Liver (tissue), 9 donors: ENCODE results near the gene IQCM. TPM values are rescaled to one million over a fixed set of nuclear protein-coding genes. Genes with fewer than 3 reads are reported as not detected.

Experiments
- DNase-seq: peaks from one replicate; pipeline ENCODE4 v3.0.0-alpha.2; 2017; ENCODE audit warnings: low spot score
- H3K27ac ChIP-seq, 2 donors: one replicate each; pipeline ENCODE4 v1.7.0; 2013; ENCODE audit warnings: inconsistent platforms in 2 of 2, low read length in 2 of 2, control low read depth in 1 of 2, low read depth in 1 of 2, mild to moderate bottlenecking in 1 of 2
- H3K27me3 ChIP-seq, 4 donors: one replicate each; pipeline versions ENCODE4 v1.6.1 to v1.7.0; 2013; ENCODE audit warnings: low read length in 3 of 4, inconsistent platforms in 1 of 4, mild to moderate bottlenecking in 1 of 4, moderate library complexity in 1 of 4; ENCODE audit not compliant: control insufficient read depth in 4 of 4, insufficient read depth in 4 of 4
- H3K36me3 ChIP-seq, 4 donors: one replicate each; pipeline versions ENCODE4 v1.6.1 to v1.7.0; 2013; ENCODE audit warnings: low read length in 3 of 4, mild to moderate bottlenecking in 3 of 4, low read depth in 1 of 4, moderate library complexity in 1 of 4; ENCODE audit not compliant: control insufficient read depth in 4 of 4, insufficient read depth in 3 of 4
- H3K4me1 ChIP-seq, 4 donors: one replicate each; pipeline versions ENCODE4 v1.6.1 to v1.7.0; 2013; ENCODE audit warnings: low read length in 3 of 4, mild to moderate bottlenecking in 3 of 4, moderate library complexity in 1 of 4; ENCODE audit not compliant: control insufficient read depth in 4 of 4, insufficient read depth in 4 of 4
- H3K4me3 ChIP-seq, 3 donors: one replicate each; pipeline versions ENCODE4 v1.6.1 to v1.7.0; 2013; ENCODE audit warnings: low read length in 3 of 3, control low read depth in 1 of 3, low read depth in 1 of 3, mild to moderate bottlenecking in 1 of 3
- H3K9ac ChIP-seq, 2 donors: one replicate each; pipeline ENCODE4 v1.7.0; 2013; ENCODE audit warnings: low read length in 2 of 2, mild to moderate bottlenecking in 2 of 2, moderate library complexity in 2 of 2, control low read depth in 1 of 2, low read depth in 1 of 2
- H3K9me3 ChIP-seq, 4 donors: one replicate each; pipeline versions ENCODE4 v1.6.1 to v1.7.0; 2013; ENCODE audit warnings: low read length in 3 of 4; ENCODE audit not compliant: control insufficient read depth in 4 of 4
- EGR1 ChIP-seq, 2 donors: IDR thresholded peaks; 2 replicates each; pipeline ENCODE4 v1.6.1; 2016 to 2018; ENCODE audit warnings: antibody characterized with exemption in 2 of 2, low read depth in 2 of 2
- FOXA1 ChIP-seq: IDR thresholded peaks from 2 replicates; pipeline ENCODE4 v1.6.1; 2016; ENCODE audit warnings: antibody characterized with exemption
- FOXA2 ChIP-seq: IDR thresholded peaks from 2 replicates; pipeline ENCODE4 v1.6.1; 2016; ENCODE audit warnings: antibody characterized with exemption
- GABPA ChIP-seq, 2 donors: IDR thresholded peaks in 1 of 2; conservative IDR thresholded peaks in 1 of 2; 2 replicates each; pipeline ENCODE4 v1.6.1; 2016; ENCODE audit warnings: antibody characterized with exemption in 2 of 2, mild to moderate bottlenecking in 1 of 2, moderate library complexity in 1 of 2
- HNF4A ChIP-seq, 2 donors: conservative IDR thresholded peaks; 2 replicates each; pipeline ENCODE4 v1.6.1; 2016; ENCODE audit warnings: antibody characterized with exemption in 2 of 2, mild to moderate bottlenecking in 2 of 2
- HNF4G ChIP-seq: IDR thresholded peaks from 2 replicates; pipeline ENCODE4 v1.6.1; 2016; ENCODE audit warnings: antibody characterized with exemption
- JUND ChIP-seq, 2 donors: IDR thresholded peaks; 2 replicates each; pipeline ENCODE4 v1.6.1; 2016; ENCODE audit warnings: antibody characterized with exemption in 2 of 2
- MAX ChIP-seq: IDR thresholded peaks from 2 replicates; pipeline ENCODE4 v1.6.1; 2016; ENCODE audit warnings: antibody characterized with exemption
- NR2F2 ChIP-seq: IDR thresholded peaks from 2 replicates; pipeline ENCODE4 v1.6.1; 2016; ENCODE audit warnings: antibody characterized with exemption
- RAD21 ChIP-seq, 2 donors: IDR thresholded peaks; 2 replicates each; pipeline ENCODE4 v1.6.1; 2016; ENCODE audit warnings: antibody characterized with exemption in 2 of 2, mild to moderate bottlenecking in 2 of 2
- REST ChIP-seq: IDR thresholded peaks from 2 replicates; pipeline ENCODE4 v1.6.1; 2016; ENCODE audit warnings: antibody characterized with exemption, mild to moderate bottlenecking
- RXRA ChIP-seq, 2 donors: IDR thresholded peaks; 2 replicates each; pipeline ENCODE4 v1.6.1; 2017 to 2018; ENCODE audit warnings: antibody characterized with exemption in 2 of 2, mild to moderate bottlenecking in 1 of 2
- TAF1 ChIP-seq: conservative IDR thresholded peaks from 2 replicates; pipeline ENCODE4 v1.6.1; 2016; ENCODE audit warnings: antibody characterized with exemption, mild to moderate bottlenecking
- YY1 ChIP-seq: IDR thresholded peaks from 2 replicates; pipeline ENCODE4 v1.6.1; 2016; ENCODE audit warnings: antibody characterized with exemption, mild to moderate bottlenecking
- WGBS: extraction: QIAGEN DNeasy Blood & Tissue Kit; methylation state at CpG from one replicate; pipeline ENCODE4 v1.1.7; 2013; 5-methylcytosine and 5-hydroxymethylcytosine counted together
- polyA plus RNA-seq, 2 donors: library from polyadenylated mRNA; stranded (reverse) in 1 of 2; unstranded in 1 of 2; fragments of 200-250 nt in 1 of 2; fragments of >200 nt in 1 of 2; fragmentation: Nextera tagmentation in 1 of 2; extraction: Ambion mirVana in 1 of 2; gene quantifications; one replicate each; pipeline versions ENCODE4 v1.2.1 to v1.2.3, GENCODE V29; 2013 to 2015
- total RNA-seq, 2 donors: library from RNA; depleted of rRNA; stranded (reverse); fragments of >200 nt; gene quantifications; one replicate each; pipeline ENCODE4 v1.2.3, GENCODE V29; 2014
- TF ChIP-seq, protein P1 (sequence below): fragments of 150-350 bp; IDR thresholded peaks from 2 replicates; pipeline ENCODE4 v1.5.1; 2017; ENCODE audit warnings: improper control_type of control experiment, low read depth, low read length; ENCODE audit not compliant: missing input control
- TF ChIP-seq, protein P2 (sequence below): IDR thresholded peaks from 2 replicates; pipeline ENCODE4 v1.6.1; 2016; ENCODE audit warnings: antibody characterized with exemption
- TF ChIP-seq, protein P3 (sequence below): IDR thresholded peaks from 2 replicates; pipeline ENCODE4 v1.6.1; 2016; ENCODE audit warnings: antibody characterized with exemption
- donor health status: healthy.
- donor health status: healthy.
- donor health status: healthy.
- donor health status: healthy.
- donor health status: healthy.

Gene IQCM
- total and polyA plus RNA-seq, 4 donors, result 0.08 TPM; not detected in 3

DNA sequence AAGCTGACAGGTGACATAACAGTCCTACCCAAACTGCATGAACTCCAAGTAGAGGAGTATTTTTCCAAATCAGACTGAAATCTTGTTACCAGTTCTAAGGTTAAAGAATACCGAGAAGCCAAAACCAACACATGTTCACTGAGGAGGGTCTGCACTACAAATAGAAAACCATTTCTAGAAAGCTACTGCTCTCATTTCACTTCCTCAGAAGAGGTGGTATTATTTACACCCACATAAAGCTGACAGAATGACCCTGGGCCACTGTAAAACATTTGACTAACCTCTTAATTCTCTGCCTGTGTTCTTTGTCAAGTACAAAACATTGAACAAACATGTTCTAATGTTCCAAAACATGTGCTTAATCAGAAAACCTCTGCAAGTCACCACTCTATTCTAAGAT, 95.8 kb downstream of the IQCM start:
- Histone ChIP-seq H3K9me3 (peaks cover 3 to 12% (median 9%) of the 10 kb centered on the region in 4 donors), H3K4me3 (no peak overlapping the region), H3K27me3 (no peaks in the 10 kb centered on the region), H3K36me3 (no peaks in the 10 kb centered on the region), H3K27ac (no peak overlapping the region), H3K4me1 (no peaks in the 10 kb centered on the region), H3K9ac (no peak overlapping the region)
- WGBS, result 68% methylated on average over 1 of the region's 1 CpG
- no peak for DNase-seq
- no peak for TF ChIP-seq RAD21 (IDR thresholded peaks at IDR 0.05)
- TF ChIP-seq MAX, result no peak

DNA sequence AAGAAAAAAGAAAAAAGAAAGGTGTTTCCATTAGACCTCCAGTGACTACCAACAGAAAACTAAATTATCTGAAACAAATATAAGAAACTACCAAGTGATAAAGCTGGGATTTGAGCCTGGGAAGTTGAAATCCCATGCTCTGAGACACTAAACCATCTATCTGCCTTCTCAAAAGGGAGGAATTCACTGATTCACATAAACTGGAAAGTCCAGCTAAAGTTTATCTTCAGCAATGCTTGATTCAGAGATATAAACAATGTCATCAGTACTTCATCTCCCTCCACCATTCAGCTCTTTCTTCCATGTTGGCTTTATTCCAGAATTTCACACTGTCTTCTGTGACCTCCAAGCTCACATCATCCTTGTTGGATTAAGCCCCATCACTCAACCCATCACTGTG, 96.3 kb downstream of the IQCM start:
- Histone ChIP-seq H3K4me1 (no peaks in the 10 kb centered on the region), H3K4me3 (no peak overlapping the region), H3K9ac (no peak overlapping the region), H3K9me3 (peaks cover 3 to 12% (median 9%) of the 10 kb centered on the region in 4 donors), H3K27me3 (no peaks in the 10 kb centered on the region), H3K27ac (no peak overlapping the region), H3K36me3 (no peaks in the 10 kb centered on the region)
- TF ChIP-seq MAX (no peak), HNF4G (no peak), RXRA (IDR thresholded peaks at IDR 0.05) (no peak), FOXA1 (no peak), YY1 (no peak), GABPA (IDR thresholded peaks at IDR 0.05 in 1 of 2, conservative IDR thresholded peaks at IDR 0.05 in 1 of 2) (no peak), HNF4A (conservative IDR thresholded peaks at IDR 0.05) (no peak), FOXA2 (no peak), TAF1 (no peak), RAD21 (IDR thresholded peaks at IDR 0.05) (no peak), JUND (IDR thresholded peaks at IDR 0.05) (no peak), EGR1 (IDR thresholded peaks at IDR 0.05; ENCODE audit: low read depth in 2 of 2) (no peak)
- TF ChIP-seq, protein P1, sequence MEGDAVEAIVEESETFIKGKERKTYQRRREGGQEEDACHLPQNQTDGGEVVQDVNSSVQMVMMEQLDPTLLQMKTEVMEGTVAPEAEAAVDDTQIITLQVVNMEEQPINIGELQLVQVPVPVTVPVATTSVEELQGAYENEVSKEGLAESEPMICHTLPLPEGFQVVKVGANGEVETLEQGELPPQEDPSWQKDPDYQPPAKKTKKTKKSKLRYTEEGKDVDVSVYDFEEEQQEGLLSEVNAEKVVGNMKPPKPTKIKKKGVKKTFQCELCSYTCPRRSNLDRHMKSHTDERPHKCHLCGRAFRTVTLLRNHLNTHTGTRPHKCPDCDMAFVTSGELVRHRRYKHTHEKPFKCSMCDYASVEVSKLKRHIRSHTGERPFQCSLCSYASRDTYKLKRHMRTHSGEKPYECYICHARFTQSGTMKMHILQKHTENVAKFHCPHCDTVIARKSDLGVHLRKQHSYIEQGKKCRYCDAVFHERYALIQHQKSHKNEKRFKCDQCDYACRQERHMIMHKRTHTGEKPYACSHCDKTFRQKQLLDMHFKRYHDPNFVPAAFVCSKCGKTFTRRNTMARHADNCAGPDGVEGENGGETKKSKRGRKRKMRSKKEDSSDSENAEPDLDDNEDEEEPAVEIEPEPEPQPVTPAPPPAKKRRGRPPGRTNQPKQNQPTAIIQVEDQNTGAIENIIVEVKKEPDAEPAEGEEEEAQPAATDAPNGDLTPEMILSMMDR, result no peak
- TF ChIP-seq, protein P2, sequence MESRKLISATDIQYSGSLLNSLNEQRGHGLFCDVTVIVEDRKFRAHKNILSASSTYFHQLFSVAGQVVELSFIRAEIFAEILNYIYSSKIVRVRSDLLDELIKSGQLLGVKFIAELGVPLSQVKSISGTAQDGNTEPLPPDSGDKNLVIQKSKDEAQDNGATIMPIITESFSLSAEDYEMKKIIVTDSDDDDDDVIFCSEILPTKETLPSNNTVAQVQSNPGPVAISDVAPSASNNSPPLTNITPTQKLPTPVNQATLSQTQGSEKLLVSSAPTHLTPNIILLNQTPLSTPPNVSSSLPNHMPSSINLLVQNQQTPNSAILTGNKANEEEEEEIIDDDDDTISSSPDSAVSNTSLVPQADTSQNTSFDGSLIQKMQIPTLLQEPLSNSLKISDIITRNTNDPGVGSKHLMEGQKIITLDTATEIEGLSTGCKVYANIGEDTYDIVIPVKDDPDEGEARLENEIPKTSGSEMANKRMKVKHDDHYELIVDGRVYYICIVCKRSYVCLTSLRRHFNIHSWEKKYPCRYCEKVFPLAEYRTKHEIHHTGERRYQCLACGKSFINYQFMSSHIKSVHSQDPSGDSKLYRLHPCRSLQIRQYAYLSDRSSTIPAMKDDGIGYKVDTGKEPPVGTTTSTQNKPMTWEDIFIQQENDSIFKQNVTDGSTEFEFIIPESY, result no peak
- TF ChIP-seq, protein P3, sequence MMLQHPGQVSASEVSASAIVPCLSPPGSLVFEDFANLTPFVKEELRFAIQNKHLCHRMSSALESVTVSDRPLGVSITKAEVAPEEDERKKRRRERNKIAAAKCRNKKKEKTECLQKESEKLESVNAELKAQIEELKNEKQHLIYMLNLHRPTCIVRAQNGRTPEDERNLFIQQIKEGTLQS, result no peak
- no peak for DNase-seq

DNA sequence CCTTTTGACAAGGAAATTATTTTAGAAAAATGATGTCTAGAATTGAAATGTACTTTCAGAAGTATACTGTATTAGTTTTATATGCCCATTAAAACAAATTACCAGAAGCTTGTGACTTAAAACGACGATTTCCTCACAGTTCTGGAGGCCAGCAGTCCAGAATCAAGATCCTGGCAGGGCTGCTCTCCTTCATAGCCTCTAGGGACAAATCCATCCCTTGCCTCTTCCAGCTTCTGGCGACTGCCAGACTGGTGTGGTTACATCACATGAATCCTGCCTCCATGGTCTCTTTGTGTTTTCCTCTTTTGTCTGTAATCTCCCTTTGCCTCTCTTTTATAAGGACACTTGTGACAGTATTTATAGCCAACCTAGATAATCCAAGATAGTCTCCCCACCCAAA, 97.1 kb downstream of the IQCM start:
- H3K27me3 ChIP-seq, result no peaks in the 10 kb centered on the region
- no peak overlapping the region for H3K4me3 ChIP-seq
- no peak overlapping the region for H3K9ac ChIP-seq
- H3K9me3 ChIP-seq, result peaks cover 3 to 12% (median 9%) of the 10 kb centered on the region in 4 donors
- WGBS, result 70% methylated on average over 3 of the region's 3 CpGs
- H3K36me3 ChIP-seq, result no peaks in the 10 kb centered on the region
- no peak for DNase-seq
- H3K4me1 ChIP-seq, result no peaks in the 10 kb centered on the region
- H3K27ac ChIP-seq, result no peak overlapping the region
- TF ChIP-seq YY1 (no peak), EGR1 (IDR thresholded peaks at IDR 0.05; ENCODE audit: low read depth in 2 of 2) (no peak), RXRA (IDR thresholded peaks at IDR 0.05) (no peak), GABPA (IDR thresholded peaks at IDR 0.05 in 1 of 2, conservative IDR thresholded peaks at IDR 0.05 in 1 of 2) (no peak), REST (no peak), MAX (no peak), NR2F2 (no peak), FOXA2 (no peak)
- TF ChIP-seq, protein P2, result no peak
- TF ChIP-seq, protein P3, result no peak
